ENCODE results near the gene GMPR.

GMPR gene

DNA sequence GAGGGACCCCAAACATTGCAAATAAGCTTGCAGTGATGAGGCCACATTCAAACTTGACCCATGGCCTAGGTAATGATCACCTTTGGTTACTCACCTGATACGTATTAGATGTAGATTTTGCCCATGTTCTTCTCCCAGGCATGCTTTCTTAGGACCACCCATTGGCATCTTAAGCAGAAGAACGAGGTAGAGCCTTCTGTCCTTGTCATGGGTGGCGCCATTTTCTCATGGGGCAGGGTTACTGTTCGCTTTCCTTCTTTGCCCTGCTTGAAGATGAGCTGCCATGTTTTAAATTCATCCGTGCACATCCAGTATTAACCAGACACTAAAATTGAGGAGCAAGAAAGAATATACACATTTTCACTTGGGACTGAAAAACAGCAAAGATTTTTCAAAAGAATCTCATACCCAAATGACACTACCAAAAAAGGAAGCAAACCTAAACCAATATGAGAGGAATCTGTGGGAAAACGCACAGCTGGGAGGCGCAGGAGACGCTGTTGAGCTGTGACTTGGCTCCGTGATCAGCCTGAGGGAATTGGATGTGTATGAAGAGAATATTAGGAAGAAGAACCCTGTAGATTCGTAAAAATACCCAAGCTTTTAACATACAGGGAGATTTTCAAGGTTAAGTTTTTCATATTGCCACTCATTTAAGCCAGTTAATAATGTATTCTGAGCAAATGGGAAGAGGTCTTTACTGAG, 36.6 kb downstream of the GMPR start:
- no peak for DNase-seq

DNA sequence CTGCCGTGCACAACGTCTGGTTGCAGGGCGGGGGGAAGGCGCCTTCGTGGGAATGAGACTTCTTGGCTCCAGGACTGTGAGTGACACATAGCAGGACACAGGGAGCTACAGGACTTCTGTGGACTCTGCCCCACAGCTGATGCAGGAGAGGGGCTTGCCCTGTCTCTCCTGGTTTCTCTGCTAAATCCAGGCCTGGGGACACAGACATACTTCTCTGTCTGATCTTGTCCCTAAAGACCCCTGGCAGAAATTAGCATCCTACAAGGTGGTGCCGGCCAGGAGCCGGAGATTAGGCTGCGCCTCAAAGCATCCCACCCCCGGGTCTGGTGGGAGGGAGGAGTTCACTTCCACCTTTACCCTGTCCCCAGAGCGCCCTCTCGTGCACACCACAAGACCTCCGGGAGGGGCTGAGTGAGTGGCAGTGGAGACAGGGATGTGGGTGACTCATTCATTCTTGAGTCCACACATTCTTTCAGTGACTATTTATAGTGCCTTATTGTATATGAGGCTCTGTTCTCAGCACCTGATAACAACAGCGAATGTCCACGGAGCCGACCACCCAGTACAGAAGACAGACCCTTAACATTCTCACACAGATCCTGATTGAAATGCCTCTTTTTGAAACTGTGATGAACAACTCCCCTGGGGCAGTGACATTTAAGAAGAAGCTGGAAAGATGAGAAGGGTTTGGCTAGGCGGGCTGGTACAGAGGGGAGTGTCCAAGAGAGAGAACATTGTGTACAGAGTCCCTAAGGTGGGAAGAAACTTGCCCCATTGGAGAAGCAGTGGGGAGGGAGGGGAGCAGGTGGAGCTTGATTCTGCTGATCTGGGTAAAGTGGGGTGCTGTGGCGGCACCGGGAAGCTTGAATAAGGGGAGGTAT, 39.0 kb downstream of the GMPR start:
- no peak for DNase-seq

DNA sequence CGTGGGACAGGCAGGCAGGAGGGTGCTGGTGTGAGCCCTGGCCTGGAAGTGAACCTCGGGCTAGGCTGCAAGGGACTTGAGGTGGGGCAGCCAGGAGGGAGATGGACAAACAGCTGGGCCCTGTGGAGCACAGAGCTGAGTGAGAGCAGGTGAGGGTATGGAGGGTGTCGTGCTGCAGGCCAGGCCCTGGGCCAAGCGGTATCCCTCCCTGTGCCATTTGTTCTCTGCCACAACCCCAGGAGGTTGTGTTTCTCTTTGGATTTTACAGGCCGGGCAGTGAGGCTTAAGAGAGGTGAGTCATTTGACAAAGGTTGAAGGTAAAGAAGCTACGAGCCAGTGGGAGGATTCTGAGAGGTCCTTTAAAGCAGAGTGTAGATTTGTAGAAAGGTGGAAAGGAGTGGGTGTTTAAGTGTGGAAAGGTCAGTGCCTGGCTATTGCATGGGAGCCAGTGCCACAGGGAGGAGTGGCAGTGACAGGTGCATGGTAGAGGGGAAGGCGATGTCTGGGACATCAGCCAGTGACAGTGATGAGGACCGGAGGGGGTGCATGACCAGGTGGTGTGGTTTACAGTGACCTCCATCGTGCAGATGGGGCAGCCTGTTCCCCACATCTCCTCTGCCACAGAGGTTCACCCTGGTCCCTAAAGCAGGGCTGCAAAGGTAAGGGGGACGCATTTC, 39.8 kb downstream of the GMPR start:
- DNase-seq = no peak

DNA sequence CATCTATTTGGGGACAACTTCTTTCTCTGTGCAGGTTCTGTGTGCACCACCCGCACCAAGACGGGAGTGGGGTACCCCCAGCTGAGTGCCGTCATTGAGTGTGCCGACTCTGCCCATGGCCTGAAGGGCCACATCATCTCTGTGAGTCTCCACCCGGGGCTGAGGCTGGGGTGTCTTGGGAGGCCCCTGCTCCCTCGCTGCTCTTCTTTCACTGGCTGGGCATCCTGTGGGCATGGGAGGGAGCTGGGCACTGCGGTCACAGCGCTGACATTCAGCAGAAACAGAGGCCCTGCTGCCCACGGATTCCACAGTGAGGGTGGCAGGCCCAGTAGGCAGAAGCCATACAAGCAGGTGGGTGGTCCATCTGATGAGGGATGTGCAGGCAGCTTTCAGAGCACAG, 40.4 kb downstream of the GMPR start:
- DNase-seq = no peak

DNA sequence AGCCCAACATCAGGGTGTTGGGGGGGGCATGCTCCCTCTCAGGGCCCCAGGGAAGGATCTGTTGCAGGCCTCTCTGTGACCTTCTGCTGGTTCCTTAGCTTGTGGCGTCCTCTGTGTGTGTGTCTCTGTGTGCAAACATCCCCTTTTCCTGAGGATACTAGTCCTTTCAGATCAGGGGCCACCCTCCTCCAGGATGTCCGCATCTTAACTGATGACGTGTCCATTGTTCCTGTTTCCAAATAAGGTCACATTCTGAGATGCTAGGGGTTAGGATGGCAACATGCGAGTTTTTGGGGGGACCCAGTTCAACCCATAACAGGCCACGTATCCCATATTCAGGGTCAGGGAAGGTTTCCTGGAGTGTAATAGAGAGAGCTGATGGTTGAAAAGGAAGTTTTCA, 40.9 kb downstream of the GMPR start:
- no peak for DNase-seq

DNA sequence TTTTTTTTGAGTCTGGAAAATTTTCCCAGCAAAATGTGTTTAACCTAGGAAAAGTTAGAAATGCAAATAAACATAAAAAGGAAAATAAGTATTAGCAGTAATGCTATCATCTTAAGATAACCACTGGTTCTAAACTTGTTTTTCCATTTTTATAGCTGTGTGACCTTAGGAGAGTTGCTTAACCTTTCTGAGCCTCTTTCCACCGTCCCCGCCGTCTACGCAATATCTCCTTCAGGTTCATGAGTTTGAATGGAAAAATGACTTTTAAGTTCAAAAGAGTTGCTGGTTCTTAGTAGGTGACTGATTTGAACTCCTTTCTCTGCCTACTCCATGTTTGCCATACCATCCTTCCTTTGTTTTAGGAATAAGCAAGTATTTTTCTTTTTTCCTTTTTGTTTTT, 44.0 kb downstream of the GMPR start:
- DNase-seq = no peak

DNA sequence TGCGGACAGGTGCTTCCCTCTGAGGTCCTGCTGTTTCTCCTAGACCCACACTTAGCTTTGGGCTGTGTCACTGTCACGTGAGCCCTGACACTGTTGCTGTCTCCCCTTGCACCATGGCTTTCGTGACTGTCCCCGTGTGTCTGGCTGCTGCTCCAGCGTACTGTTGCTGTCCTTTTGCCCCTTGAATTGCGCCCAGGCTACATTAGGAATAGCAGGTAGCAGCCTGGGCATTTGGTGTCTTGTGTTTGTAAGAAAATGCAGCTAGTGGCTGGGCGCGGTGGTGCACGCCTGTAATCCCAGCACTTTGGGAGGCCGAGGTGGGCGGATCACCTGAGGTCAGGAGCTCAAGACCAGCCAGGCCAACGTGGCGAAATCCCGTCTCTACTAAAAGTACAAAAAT, 46.1 kb downstream of the GMPR start:
- no peak for DNase-seq

DNA sequence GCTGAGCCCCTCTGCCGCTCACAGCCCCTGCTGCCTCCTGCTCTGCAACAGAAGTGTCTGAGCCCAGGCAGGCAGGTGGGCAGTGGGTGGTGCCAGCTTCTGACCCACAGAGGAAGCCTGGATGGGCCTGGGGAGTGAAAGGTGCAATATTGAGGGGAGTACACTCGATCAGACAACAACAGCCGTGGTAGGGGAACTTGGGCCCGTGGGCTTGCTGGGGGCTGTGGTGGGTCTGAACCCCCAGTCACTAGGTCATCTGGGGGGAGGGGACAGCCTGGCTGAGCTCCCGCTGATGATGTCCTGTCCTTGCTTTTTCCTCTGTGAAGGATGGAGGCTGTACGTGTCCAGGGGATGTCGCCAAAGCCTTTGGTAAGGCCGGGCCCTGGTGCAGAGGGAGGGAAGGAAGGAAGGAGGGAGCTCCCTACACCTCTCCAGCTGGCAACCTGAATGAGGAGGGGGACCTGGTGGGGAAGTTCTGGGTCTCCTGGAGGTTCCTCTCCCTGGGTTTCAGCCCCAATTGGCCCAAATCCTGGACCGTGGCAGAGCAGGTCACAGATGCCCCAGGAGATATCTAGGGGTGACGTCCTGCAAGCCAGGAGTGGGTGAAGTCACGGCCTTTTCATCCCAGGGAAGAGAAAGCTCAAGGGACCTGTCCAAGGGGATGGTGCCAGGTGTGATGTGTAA, 47.2 kb downstream of the GMPR start:
- no peak for DNase-seq

DNA sequence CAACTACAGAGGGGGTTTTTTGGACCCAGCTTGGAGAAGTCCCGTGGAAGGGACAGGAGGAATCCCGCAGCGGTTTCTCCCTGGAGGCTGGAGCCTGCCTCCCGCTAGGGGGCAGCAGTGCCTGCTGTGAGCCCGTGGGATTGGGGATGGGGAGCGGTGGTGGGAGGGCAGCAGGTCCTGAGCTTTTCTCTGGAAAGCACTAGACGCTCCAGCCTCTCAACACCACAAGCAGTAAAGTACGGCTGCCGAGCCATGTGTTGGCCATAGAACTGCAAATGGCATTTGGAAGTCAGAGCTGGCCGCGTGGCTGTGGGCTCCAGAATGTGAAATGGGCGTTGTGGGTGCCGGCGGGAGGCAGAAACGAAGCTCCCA, 47.8 kb downstream of the GMPR start:
- no peak for DNase-seq

DNA sequence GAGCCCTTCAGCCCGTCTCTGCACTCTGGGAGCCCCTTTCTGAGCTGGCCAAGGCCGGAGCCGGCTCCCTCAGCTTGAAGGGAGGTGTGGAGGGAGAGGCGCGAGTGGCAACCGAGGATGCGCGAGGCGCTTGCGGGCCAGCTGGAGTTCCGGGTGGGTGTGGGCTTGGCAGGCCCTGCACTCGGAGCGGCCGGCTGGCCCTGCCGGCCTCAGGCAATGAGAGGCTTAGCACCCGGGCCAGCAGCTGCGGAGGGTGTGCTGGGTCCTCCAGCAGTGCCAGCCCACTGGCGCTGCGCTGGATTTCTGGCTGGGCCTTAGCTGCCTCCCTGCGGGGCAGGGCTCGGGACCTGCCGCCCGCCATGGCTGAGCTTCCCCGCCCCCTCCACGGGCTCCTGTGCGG, 49.8 kb downstream of the GMPR start:
- no peak for DNase-seq

DNA sequence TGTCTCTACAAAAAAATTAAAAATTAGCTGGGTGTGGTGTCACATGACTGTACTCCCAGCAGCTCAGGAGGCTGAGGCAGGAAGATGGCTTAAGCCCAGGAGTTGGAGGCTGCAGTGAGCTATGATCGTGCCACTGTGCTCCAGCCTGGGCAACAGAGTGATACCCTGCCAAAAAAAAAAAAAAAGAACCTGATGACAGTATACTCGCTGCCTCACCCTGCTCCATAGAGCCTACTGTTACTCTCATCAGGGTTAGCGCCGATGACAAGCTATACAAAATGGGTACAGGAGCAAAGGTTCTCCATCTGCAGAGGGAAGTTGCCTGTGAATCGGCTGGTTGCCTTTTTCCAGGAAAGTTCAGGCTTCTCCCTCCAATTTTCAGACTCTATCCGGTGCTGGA, 53.4 kb downstream of the GMPR start:
- no peak for DNase-seq

DNA sequence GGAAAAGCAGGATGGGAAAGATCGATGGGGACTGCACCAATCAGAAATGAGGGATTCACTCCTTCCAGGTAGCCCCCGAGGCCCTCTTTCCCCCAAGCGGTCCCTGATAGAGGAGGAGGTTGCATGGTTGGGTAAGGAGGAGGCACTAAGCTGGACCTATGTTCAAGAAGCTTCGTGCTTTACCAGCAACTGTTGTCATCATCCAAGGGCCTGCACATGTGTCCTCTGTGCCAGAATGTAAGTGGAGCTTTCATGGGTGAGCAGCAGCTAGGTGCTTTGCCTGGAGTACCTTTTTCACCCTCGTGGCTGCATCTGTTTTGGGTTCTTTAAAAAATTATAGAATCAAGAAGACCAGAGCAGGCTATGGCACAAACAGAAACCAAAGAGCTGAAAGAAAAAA, 54.0 kb downstream of the GMPR start:
- DNase-seq = no peak

DNA sequence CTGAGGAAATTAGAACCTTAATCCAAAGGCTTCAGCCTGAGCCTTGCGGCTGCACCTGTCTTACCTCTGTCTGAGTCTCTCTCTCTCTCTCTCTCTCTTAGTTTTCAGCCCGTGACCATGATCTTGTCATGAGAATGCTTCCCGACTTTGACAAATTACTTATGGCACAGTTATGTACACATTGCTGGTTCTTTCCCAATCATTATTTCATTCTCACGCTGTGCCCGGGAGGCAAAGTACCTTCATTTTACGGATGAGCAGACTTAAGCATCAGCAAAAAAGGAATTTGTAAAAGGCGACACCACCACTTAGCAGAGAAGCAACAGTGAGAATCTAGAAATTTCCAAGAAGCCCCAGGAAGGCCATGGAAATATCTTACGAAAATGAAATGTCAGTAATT, 54.6 kb downstream of the GMPR start:
- peak; percentile 6 for DNase-seq

DNA sequence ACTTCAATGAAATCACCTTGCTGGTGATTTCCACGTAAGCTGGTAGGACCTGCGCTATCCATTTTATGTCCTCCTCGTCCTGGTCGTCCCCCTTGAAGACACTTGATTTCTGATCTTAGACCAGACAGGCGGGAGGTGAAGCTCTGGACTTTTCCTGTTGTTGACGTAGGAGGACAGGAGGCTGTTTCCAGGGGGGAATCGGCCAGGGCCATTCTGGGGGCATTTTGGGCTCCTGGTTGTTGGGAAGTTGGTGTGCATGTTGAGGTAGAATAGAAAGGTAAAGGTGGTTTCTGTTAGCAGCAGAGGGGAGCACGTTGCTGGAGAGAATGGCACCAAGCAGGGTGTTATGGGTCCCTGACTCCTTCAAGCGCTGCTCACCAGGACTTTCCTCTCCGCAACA, 56.0 kb downstream of the GMPR start:
- DNase-seq = no peak

DNA sequence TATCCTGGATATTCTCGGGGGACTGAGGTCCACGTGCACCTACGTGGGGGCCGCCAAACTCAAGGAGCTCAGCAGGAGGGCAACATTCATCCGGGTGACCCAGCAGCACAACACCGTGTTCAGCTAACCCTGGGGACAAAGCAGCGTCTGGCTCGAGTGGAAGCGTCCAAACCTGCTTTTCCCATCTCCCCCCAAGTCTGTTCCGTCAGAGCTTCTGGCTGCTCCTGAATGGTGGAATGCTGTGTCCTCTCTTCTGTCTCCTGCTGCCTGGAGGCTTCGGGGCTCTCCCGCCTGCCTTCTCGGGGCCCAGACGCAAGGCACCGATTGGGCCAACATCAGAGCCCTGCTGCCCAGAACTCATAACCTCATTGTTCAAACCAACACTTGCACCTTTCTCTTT, 56.7 kb downstream of the GMPR start:
- DNase-seq = no peak

DNA sequence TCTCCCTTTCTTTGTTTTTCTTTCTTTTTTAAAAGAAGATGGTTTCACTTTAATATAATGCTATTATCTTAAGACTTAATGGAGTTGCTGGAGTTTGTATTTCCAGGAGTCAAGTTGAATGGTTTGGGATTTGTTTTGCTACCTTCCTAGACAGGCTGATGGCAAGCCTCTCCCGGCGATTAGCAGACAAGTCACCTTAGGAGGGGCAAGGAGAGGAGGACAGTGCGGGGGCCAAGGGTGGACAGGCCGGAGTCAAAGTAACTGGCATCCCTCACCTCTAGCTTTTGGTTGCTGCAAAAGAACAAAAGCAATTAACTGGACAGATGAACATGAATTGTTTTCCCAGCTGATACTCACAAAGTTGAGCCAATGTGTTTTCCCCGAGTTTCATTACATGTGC, 57.1 kb downstream of the GMPR start:
- DNase-seq = no peak

DNA sequence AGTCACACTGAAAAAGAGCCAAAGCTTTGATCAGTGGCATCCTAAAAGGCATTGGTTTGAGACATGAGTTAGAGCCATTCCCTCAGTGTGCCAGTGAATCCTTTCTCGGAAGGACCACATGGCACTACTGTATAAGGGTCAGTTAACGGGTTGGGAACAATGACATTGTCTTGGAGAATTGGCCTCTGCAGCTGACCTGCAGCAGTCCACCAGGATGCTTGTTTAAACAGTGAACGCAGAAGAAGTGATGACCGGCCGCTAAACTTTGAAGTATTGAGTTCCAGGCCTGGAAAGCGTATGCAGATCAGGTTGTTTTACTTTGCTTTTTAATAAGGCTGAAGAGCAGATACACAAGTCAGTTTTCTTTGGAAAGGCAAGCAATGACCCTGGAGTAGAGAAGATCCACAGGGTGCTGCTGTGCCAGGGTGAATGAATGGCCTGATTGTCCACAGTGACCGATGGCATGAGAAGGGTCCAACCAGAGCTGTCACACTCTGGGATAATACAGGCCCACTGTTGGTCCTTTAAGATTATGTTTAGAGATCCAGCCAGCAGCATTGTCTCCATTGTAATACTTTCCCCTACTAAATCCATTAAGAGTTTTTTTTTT, 57.8 kb downstream of the GMPR start:
- no peak for DNase-seq

DNA sequence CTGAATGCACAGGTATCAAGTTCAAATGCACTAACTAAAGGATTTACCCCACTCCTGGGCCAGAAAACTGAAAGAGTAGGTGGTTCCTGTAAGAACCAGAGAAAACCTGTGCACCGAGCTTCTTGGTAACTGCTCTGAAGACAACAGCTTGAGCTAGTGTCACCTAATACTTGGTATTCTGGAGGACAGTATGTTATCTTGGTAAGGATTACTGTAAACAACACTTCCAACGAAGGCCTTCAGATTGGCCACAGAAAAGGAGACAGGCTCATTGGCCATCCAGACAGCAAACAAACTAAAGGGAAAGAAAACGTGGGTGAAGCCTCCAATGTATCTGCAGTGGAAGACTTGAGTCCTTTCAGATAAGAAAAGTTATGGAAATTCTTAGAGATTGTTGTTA, 61.5 kb downstream of the GMPR start:
- no peak for DNase-seq

DNA sequence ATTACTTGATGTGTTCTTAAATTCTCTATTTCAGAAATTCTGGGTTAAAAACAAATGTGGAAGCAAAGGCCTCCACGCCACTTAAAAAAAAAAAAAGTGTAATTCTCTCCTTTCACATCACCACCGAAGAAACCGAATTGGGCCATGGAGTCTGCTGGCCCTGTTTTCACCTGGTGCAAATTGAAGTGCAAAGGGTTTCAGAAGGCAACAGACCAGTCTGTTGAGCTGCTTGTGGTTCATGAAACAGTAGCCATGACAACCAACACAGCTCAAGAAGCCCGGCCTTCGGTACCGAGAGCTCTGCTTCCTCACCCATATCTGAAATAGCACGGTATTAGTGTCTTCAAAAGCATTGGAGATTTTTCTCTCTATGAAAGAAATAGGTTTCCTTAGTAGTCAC, 63.1 kb downstream of the GMPR start:
- DNase-seq = no peak

DNA sequence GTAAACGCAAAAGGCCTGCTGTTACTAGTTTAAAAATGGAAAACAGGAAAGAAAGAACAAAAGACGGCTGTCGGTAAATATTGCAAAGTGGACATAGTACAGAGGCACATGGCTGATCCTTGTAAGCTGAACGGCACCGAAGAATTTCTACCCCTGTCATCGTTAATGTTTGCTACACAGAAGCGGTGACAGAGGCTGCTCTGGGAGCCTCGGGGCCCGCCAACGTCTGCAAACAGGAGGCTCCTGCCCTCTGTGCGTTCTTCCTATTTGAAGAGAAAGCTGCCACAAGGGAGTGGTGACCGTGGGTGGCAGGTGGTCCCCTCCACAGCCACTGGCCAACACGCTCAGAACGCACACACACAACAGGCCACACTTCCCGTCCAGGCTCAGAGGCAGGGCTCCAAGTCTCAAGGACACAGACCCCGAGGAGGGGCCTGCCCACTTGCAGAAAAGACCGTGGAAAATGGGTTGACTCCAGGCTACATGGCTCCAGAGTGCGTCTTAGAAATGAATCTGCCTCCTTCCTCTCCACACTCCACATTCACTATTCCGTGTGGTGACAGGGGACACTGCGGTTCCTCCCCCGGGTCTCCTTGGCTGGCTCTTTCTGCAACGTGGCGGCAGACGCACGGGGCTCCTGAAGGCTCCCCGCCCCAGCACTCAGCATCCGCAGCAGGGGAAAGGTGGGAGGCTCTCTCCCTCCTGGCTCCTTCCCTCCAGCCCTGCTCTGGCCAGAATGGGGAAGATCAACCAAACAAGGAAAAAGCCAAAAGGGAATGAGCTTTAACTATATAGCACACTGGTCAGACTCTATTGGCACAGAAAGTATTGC, 64.5 kb downstream of the GMPR start:
- DNase-seq = no peak

DNA sequence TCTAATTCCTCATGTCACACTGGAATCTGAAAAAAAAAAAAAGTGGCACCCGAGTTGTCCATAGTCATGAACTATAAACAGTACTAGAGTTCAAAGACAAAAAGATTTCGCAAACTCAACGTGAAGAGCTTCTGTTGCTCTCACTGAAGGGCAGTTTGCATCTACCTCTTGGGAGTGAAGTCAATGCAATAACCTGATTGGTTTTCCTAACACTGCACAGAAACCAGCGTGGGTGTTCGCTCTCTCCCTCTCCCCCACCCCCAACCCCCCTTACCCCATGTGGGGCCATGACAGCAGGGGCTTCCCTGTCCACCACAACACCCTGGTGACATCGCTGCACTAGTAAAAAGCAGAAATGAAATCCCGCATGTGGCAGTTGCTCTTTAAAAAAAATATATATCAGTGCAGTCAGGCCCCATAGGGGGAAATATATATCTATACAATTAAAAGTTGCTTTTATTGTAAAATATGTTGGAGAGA, 66.9 kb downstream of the GMPR start:
- DNase-seq = no peak

DNA sequence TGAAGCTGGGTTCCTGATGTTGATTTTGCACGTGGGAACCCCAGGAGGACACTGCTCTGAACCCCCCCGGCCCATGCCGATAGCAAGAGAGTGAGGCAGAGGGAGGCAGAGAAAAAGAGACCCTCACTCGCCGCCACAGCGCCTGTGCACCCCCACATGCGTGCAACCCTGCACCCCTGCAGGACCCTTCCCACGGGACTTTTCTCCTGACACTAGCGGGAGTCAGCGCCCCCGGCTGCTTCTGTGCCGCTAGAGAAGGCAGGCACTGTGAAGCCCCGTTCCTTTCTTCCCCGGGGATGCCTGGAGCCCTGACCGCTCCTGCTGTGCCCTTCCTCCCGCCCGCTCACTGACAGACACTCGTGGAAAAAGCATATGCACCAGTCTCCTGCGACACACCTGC, 67.4 kb downstream of the GMPR start:
- DNase-seq = no peak
